Gastrocnemius medialis (tissue), 4 donors: ENCODE data around the gene STRIP1. TPM values are rescaled to one million over a fixed set of nuclear protein-coding genes. Genes with fewer than 3 reads are reported as not detected.

Experiments
- ATAC-seq, 2 donors: fragments of 150-250 bp; one replicate each; pipeline ENCODE4 v1.9.1; 2016
- DNase-seq, 2 donors: peaks; one replicate each; pipeline ENCODE4 v3.0.0-alpha.2; 2019
- H3K27ac ChIP-seq, 4 donors: fragments of 200-600 bp; sonication (generic); 1 replicate in 1 of 4; 2 replicates in 3 of 4; pipeline ENCODE4 v1.5.1; 2016 to 2018; ENCODE audit warnings: mild to moderate bottlenecking in 2 of 4, moderate library complexity in 1 of 4
- H3K27me3 ChIP-seq, 3 donors: fragments of 200-600 bp; sonication (generic) in 2 of 3; 1 replicate in 1 of 3; 2 replicates in 2 of 3; pipeline versions ENCODE4 v1.5.1 to v1.6.0; 2016 to 2019; ENCODE audit warnings: mild to moderate bottlenecking in 1 of 3, moderate library complexity in 1 of 3
- H3K36me3 ChIP-seq, 2 donors: fragments of 200-600 bp; sonication (generic) in 1 of 2; one replicate each; pipeline ENCODE4 v1.5.1; 2017 to 2018
- H3K4me1 ChIP-seq, 2 donors: fragments of 200-600 bp; sonication (generic) in 1 of 2; one replicate each; pipeline ENCODE4 v1.5.1; 2016 to 2017; ENCODE audit warnings: mild to moderate bottlenecking in 2 of 2
- H3K4me3 ChIP-seq, 4 donors: fragments of 200-600 bp; sonication (generic) in 3 of 4; 1 replicate in 1 of 4; 2 replicates in 3 of 4; pipeline ENCODE4 v1.5.1; 2016 to 2019; ENCODE audit warnings: mild to moderate bottlenecking in 2 of 4
- H3K9me3 ChIP-seq, 3 donors: fragments of 200-600 bp; sonication (generic) in 2 of 3; 1 replicate in 1 of 3; 2 replicates in 2 of 3; pipeline ENCODE4 v1.5.1; 2016 to 2019
- CTCF ChIP-seq, 5 experiments: fragments of 450-650 bp in 3 of 5; fragments of 200-600 bp in 2 of 5; sonication (generic) in 2 of 5; IDR thresholded peaks in 4 of 5; conservative IDR thresholded peaks in 1 of 5; 1 replicate in 4 of 5; 2 replicates in 1 of 5; pipeline ENCODE4 v1.5.1; 2016 to 2019; ENCODE audit warnings: antibody characterized with exemption in 5 of 5, mild to moderate bottlenecking in 3 of 5, moderate library complexity in 3 of 5
- POLR2A ChIP-seq, 2 donors: fragments of 450-650 bp; IDR thresholded peaks; one replicate each; pipeline ENCODE4 v1.6.1; 2017; ENCODE audit warnings: antibody characterized with exemption in 2 of 2, mild to moderate bottlenecking in 2 of 2, moderate library complexity in 2 of 2
- in situ Hi-C, 4 donors: fragments of 200-750 bp; cut with MboI; loops; one replicate each; pipeline versions ENCODE4 v1.15.0 to v1.8.0; 2017; ENCODE audit warnings: low sequenced_read_pairs in 4 of 4
- intact Hi-C: fragments of 100-400 bp; cut with DNase I; formaldehyde crosslinking; loops from one replicate; pipeline ENCODE4 v1.15.1; 2023; ENCODE audit warnings: low total_unique reads
- total RNA-seq, 4 donors: library from RNA; depleted of rRNA; stranded (reverse); fragments of >200 nt; gene quantifications; one replicate each; pipeline versions ENCODE4 v1.1.0 to v1.2.3, GENCODE V29; 2016

The STRIP1 gene
- total RNA-seq, 4 donors from 2014 or later, result 17.9 to 31.4 (median 20.7) TPM

DNA sequence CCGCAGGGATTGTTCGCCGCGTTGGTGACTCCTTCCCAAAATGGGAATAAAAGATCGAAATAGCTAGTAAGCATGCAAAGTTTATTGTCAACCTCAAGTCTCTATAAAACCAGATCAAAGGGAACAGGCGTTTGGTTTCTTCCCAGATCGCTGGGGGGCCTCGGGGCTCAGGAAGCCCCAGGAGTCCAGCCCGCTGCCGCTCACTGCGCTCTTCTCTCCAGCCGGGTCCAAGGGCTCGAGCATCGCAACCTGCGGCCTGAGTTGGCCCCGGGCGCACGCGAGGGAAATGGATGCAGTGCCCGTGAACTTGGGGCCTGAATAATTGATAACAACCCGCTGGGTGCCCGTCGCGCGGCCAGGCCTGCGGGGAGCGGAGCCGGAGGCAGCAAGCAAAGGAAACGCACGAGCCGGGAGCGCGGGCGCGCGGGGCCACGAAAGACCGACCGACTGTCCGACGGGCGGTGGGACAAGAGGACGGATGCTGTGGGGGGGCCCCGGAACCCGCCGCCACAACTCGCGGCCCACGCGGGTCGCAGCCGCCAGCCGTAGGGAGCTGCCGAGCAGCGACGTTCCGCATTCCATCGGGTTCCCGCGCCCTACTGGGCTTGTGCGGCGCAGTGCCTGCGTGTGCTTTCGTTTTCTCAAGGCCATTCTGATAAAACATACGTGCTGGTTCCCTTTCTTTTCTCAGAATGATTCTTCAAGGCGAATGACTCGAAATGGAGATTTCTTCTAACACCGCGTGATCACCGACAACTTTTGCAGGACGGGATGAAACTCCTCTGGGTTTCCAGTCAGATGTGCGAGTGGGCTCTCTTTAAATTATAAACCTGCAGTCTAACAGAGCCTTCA lies 50.0 kb downstream of the STRIP1 start:
- Histone ChIP-seq H3K27me3 (peaks cover 41 to 50% (median 47%) of the 10 kb centered on the region in 3 donors), H3K9me3 (no peaks in the 10 kb centered on the region), H3K27ac (peak overlapping the region; percentile 20 to 65 (median 32)), H3K4me3 (peak overlapping the region; percentile 61 to 71 (median 62)), H3K36me3 (no peaks in the 10 kb centered on the region), H3K4me1 (peaks cover 3 to 13% of the 10 kb centered on the region in 2 donors)
- intact Hi-C loops, result no loop called here
- ATAC-seq (peak; percentile 38 to 43), DNase-seq (no peak)
- in situ Hi-C loops, result no loop called here
- no peak for TF ChIP-seq CTCF (IDR thresholded peaks at IDR 0.05 in 4 of 5, conservative IDR thresholded peaks at IDR 0.05 in 1 of 5)
- no peak for TF ChIP-seq POLR2A (IDR thresholded peaks at IDR 0.05)

GRCh38 chr1:110085671-110086070 lies 51.2 kb downstream of the STRIP1 start:
- TF ChIP-seq CTCF (IDR thresholded peaks at IDR 0.05 in 4 of 5, conservative IDR thresholded peaks at IDR 0.05 in 1 of 5) (no peak), POLR2A (IDR thresholded peaks at IDR 0.05) (no peak)
- Histone ChIP-seq H3K9me3 (no peaks in the 10 kb centered on the region), H3K27me3 (peaks cover 41 to 50% (median 47%) of the 10 kb centered on the region in 3 donors), H3K4me1 (peaks cover 3 to 13% of the 10 kb centered on the region in 2 donors), H3K36me3 (no peaks in the 10 kb centered on the region), H3K4me3 (no peak overlapping the region), H3K27ac (no peak overlapping the region)
- ATAC-seq (no peak), DNase-seq (no peak)
- intact Hi-C loops, result no loop called here
- in situ Hi-C loops, result no loop called here

DNA sequence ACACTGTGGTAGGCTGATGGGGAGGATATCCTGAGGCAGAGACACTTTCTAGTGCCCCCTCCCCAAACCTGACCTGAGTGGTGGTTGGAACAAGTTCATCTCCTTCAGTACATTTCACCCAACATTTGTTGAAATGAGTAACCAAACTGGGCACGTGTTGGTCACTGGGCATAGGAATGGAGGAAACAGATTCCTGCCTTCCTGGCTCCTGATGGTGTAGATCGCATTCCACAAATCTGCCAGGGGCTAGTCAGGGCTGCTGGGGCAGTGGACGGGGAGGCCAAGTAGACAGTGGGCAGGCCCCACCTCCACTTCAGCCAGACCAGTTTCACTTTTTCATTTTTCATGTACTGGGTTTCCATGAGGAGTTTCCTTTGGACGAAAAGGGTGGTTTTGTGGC lies 52.5 kb downstream of the STRIP1 start:
- DNase-seq, result no peak
- peaks cover 3 to 13% of the 10 kb centered on the region in 2 donors for H3K4me1 ChIP-seq
- no peak overlapping the region for H3K27ac ChIP-seq
- intact Hi-C loops, result no loop called here
- no peaks in the 10 kb centered on the region for H3K9me3 ChIP-seq
- no peaks in the 10 kb centered on the region for H3K36me3 ChIP-seq
- no peak for ATAC-seq
- peaks cover 41 to 50% (median 47%) of the 10 kb centered on the region in 3 donors for H3K27me3 ChIP-seq
- no peak overlapping the region for H3K4me3 ChIP-seq
- no peak for TF ChIP-seq CTCF (IDR thresholded peaks at IDR 0.05 in 4 of 5, conservative IDR thresholded peaks at IDR 0.05 in 1 of 5)
- TF ChIP-seq POLR2A (IDR thresholded peaks at IDR 0.05), result no peak
- in situ Hi-C loops, result no loop called here

DNA sequence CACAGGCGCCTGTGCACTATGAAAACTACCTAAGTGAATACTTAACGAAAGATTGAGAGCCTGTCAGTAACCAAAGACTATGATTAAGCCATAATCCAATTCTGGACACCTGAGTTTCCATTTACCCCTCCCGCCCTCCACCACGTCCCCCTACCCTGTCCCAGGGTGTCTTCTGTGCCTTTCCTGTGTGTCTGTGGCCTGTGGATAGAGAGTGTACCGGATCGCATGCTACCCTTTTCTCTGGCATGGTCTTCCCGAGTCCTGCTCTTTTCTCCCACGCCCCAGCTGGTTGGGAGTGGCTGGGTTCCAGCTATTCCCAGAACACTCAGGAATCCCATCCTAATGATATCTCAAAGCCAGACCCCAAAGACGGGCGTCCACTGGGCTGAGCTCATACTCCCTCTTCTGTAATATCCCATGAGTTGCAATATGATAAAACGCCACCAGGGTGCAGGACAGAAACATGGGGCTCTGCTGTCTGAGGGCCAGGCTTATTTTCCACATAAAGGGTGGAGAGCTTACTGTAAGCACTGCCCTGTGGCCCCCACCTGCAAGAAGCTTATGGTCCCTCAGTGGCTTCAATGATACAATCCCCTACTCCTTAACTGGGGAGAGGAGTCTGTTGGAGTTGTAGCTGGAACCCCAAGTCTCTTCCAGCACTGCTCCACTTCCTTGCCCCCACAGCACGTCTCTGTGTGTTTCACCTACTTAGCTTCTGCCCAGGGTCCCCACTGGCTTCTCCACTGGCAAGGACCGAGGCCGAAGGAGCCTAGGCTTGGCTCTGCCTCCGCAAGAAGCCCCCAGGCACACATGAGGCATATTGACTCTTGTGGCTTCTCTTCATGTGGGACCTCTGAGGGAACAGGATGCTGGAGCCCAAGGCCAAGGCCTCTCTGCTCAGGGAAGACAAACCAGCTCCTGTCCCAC lies 53.7 kb downstream of the STRIP1 start:
- in situ Hi-C loops, result no loop called here

More for the DNA sequence above, 53.7 kb downstream of the STRIP1 start:
- H3K27me3 ChIP-seq, result peaks cover 33 to 42% (median 40%) of the 10 kb centered on the region in 3 donors
- TF ChIP-seq CTCF (IDR thresholded peaks at IDR 0.05 in 4 of 5, conservative IDR thresholded peaks at IDR 0.05 in 1 of 5), result peak; percentile 35 to 73 (median 57)
- TF ChIP-seq POLR2A (IDR thresholded peaks at IDR 0.05), result no peak
- peaks cover 3 to 13% of the 10 kb centered on the region in 2 donors for H3K4me1 ChIP-seq
- H3K9me3 ChIP-seq, result no peaks in the 10 kb centered on the region
- intact Hi-C loops, result no loop called here
- no peaks in the 10 kb centered on the region for H3K36me3 ChIP-seq
- DNase-seq (no peak), ATAC-seq (peak; percentile 62 to 81)
- H3K27ac ChIP-seq, result no peak overlapping the region
- H3K4me3 ChIP-seq, result no peak overlapping the region
